ENCODE results near the gene AMPD3. TPM values are rescaled to one million over a fixed set of nuclear protein-coding genes. Genes with fewer than 3 reads are reported as not detected.

Gene AMPD3
- total and polyA plus RNA-seq, 2 of the 13 experiments (the other 11 are each of a cell fraction or from before 2014, with no cell fraction given) = 0.33 to 2.3 TPM

DNA sequence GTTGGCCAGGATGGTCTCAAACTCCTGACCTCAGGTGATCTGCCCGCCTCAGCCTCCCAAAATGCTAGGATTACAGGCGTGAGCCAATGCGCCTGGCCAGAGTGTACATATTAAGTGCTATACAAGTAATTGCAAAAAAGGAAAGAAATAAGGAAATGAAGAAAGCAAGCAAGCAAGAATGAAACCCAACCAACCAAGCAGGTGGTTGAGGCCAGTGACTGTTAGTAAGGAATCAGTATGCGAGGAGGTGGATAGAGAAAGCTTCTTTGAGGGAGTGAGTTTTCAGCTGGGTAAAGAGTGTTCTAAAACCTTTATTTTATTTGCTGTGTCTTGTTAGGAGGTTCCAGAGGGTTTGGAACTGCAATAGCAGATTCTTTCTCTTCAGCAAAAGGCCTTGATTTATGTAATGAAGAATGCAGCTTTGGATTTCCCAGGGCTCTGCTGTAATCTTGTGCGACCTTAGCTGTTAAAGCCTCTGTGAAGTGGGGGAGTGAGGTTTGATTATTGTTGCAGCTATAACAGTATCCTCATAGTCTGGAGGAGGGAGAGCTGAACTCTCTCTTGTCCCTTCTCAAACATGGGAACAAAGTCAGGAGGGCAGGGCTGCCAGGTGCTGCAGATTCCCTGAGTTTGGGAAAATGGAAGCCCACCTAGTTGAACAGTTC lies 5.7 kb downstream of the AMPD3 start:
- H3K36me3 ChIP-seq (replicated peaks in 1 of 2; ENCODE audit: control insufficient read depth in 1 of 2, insufficient read depth in 2 of 2, low read length in 2 of 2) = no peaks in the 10 kb centered on the region

More for the DNA sequence above, 5.7 kb downstream of the AMPD3 start:
- DNase-seq (ENCODE audit: low spot score) (no peak), FAIRE-seq (no peak), ATAC-seq (no peak)
- WGBS (ENCODE audit: low lambda C conversion rate) = 76% methylated on average over 5 of the region's 5 CpGs
- no peak overlapping the region for H2AFZ ChIP-seq (ENCODE audit: low read length)
- no peak overlapping the region for H3K9ac ChIP-seq (ENCODE audit: insufficient read depth, low read depth, low read length)
- no peak overlapping the region for H3K4me2 ChIP-seq (ENCODE audit: low read depth, low read length)
- CTCF ChIA-PET (ENCODE audit: low intra/inter-chr PET ratio, low total read pairs) = no interaction called here
- POLR2A ChIA-PET = no interaction called here
- peaks cover 0 to 24% of the 10 kb centered on the region in 2 experiments; a peak in 2 of 5 replicates for H3K27me3 ChIP-seq (ENCODE audit: control insufficient read depth in 1 of 2, insufficient read depth in 2 of 2, low read length in 2 of 2)
- no peaks in the 10 kb centered on the region for H3K9me3 ChIP-seq (ENCODE audit: low read length)
- H4K20me1 ChIP-seq (ENCODE audit: insufficient read depth, low read length) = no peaks in the 10 kb centered on the region
- H3K4me1 ChIP-seq (ENCODE audit: insufficient read depth, low read length) = peaks cover 8% of the 10 kb centered on the region
- H3K27ac ChIP-seq (ENCODE audit: extremely low read length, insufficient read depth, low read length) = no peak overlapping the region
- intact Hi-C loops (cut with micrococcal nuclease; ENCODE audit: unreplicated experiment) (no loop called here), in situ Hi-C loops (cut with HindIII; ENCODE audit: extremely low pct_ligation_motif_present, low pct_unique_long_range_greater_than_20kb) (no loop called here)
- H3K79me2 ChIP-seq (ENCODE audit: insufficient read depth, low read length) = no peaks in the 10 kb centered on the region
- H3K4me3 ChIP-seq (replicated peaks in 1 of 3; ENCODE audit: insufficient read depth in 1 of 3, low read depth in 2 of 3, low read length in 3 of 3) = no peak overlapping the region
- TF ChIP-seq, protein P1, sequence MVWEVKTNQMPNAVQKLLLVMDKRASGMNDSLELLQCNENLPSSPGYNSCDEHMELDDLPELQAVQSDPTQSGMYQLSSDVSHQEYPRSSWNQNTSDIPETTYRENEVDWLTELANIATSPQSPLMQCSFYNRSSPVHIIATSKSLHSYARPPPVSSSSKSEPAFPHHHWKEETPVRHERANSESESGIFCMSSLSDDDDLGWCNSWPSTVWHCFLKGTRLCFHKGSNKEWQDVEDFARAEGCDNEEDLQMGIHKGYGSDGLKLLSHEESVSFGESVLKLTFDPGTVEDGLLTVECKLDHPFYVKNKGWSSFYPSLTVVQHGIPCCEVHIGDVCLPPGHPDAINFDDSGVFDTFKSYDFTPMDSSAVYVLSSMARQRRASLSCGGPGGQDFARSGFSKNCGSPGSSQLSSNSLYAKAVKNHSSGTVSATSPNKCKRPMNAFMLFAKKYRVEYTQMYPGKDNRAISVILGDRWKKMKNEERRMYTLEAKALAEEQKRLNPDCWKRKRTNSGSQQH (CRISPR knock-in tag; IDR thresholded peaks at IDR 0.05; ENCODE audit: low read depth) = no peak
- no peak for TF ChIP-seq TRAFD1 (CRISPR knock-in tag; IDR thresholded peaks at IDR 0.05; ENCODE audit: borderline replicate concordance)
- TF ChIP-seq TCF12 (IDR thresholded peaks at IDR 0.05) = no peak
- TF ChIP-seq TCF12 (CRISPR knock-in tag; IDR thresholded peaks at IDR 0.05) = no peak
- TF ChIP-seq ZNF331 (CRISPR knock-in tag; IDR thresholded peaks at IDR 0.05) = no peak
- TF ChIP-seq POLR2G (IDR thresholded peaks at IDR 0.05; ENCODE audit: low read depth, low read length) = no peak
- TF ChIP-seq KDM2A (CRISPR knock-in tag; IDR thresholded peaks at IDR 0.05; ENCODE audit: borderline replicate concordance, low read depth) = no peak
- no peak for TF ChIP-seq ZNF510 (CRISPR knock-in tag; IDR thresholded peaks at IDR 0.05; ENCODE audit: low read depth)
- TF ChIP-seq ZNF740 (CRISPR knock-in tag; IDR thresholded peaks at IDR 0.05) = no peak
- TF ChIP-seq ZNF557 (CRISPR knock-in tag; IDR thresholded peaks at IDR 0.05) = no peak
- TF ChIP-seq HNRNPH1 (optimal IDR thresholded peaks at IDR 0.05; ENCODE audit: low read depth, low read length) = no peak
- BruUV-seq (replicated peaks) = no TSS peak

Data from HepG2 (cell line).